ENCODE results near the gene SRCIN1.

DNA sequence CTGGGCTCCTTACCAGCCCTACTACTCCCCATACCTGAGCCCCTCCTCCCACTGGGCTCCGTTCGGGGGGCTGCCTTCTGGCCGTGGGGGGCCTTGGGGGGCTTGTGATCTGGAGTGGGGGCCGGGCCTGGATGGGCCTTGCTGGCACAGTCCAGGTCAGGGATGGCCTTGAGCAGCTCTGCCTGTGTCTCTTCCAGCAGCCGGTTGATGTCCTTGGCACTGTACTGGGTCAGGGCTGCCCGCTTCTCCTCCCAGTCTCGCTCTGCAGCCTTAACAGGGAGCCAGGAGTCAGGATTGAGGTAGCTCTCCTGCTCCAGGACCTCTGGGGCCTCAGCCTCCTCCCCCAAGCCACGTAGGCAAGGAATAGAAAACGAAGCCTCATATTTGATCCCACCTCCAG lies 54.6 kb downstream of the SRCIN1 start:
- TF ChIP-seq TAF1 (IDR thresholded peaks at IDR 0.05; ENCODE audit: borderline replicate concordance, insufficient read depth, low read length): no peak
- TF ChIP-seq, protein P1, sequence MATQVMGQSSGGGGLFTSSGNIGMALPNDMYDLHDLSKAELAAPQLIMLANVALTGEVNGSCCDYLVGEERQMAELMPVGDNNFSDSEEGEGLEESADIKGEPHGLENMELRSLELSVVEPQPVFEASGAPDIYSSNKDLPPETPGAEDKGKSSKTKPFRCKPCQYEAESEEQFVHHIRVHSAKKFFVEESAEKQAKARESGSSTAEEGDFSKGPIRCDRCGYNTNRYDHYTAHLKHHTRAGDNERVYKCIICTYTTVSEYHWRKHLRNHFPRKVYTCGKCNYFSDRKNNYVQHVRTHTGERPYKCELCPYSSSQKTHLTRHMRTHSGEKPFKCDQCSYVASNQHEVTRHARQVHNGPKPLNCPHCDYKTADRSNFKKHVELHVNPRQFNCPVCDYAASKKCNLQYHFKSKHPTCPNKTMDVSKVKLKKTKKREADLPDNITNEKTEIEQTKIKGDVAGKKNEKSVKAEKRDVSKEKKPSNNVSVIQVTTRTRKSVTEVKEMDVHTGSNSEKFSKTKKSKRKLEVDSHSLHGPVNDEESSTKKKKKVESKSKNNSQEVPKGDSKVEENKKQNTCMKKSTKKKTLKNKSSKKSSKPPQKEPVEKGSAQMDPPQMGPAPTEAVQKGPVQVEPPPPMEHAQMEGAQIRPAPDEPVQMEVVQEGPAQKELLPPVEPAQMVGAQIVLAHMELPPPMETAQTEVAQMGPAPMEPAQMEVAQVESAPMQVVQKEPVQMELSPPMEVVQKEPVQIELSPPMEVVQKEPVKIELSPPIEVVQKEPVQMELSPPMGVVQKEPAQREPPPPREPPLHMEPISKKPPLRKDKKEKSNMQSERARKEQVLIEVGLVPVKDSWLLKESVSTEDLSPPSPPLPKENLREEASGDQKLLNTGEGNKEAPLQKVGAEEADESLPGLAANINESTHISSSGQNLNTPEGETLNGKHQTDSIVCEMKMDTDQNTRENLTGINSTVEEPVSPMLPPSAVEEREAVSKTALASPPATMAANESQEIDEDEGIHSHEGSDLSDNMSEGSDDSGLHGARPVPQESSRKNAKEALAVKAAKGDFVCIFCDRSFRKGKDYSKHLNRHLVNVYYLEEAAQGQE (IDR thresholded peaks at IDR 0.05; ENCODE audit: insufficient read depth in 1 of 2, low read depth in 2 of 2, low read length in 2 of 2): no peak
